ENCODE measurements around the gene NOS2. TPM values are rescaled to one million over a fixed set of nuclear protein-coding genes. Genes with fewer than 3 reads are reported as not detected.

Gene NOS2
- polyA plus RNA-seq, 1 experiment = 0.02 TPM

DNA sequence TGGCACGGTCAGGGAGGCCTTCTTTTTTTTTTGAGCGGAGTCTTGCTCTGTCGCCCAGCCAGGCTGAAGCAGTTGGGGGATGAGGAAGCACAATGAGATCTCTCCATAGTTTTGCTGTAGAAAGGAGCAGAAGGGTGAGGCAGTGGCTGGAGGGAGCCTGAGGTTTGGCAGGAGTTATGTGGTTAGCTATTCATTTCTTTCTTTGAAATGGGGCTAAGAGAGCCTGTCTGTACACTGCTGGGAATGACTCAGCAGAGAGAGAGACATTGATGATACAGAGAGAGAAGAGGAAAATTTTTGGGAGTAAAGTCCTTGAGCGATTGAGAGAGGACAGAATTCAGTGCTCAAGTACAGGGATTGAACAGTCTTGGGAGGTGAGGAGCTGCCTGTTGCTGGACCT is 22.1 kb downstream of the NOS2 start:
- H3K4me3 ChIP-seq (ENCODE audit: low read depth, low read length) = no peak overlapping the region
- peaks cover 4% of the 10 kb centered on the region; the same call in 1 of the 2 replicates for H3K27me3 ChIP-seq (ENCODE audit: control insufficient read depth, insufficient read depth, low read length)
- CTCF ChIA-PET = interaction anchor here (0.6 to 1.6 kb wide), 5 partner anchors 12 to 324 kb away, joined by 3 to 6 read pairs (median 3); no protein-coding TSS in a partner anchor
- POLR2A ChIA-PET = no interaction called here
- DNase-seq (ENCODE audit: low read depth) = no peak
- TF ChIP-seq, protein P1, sequence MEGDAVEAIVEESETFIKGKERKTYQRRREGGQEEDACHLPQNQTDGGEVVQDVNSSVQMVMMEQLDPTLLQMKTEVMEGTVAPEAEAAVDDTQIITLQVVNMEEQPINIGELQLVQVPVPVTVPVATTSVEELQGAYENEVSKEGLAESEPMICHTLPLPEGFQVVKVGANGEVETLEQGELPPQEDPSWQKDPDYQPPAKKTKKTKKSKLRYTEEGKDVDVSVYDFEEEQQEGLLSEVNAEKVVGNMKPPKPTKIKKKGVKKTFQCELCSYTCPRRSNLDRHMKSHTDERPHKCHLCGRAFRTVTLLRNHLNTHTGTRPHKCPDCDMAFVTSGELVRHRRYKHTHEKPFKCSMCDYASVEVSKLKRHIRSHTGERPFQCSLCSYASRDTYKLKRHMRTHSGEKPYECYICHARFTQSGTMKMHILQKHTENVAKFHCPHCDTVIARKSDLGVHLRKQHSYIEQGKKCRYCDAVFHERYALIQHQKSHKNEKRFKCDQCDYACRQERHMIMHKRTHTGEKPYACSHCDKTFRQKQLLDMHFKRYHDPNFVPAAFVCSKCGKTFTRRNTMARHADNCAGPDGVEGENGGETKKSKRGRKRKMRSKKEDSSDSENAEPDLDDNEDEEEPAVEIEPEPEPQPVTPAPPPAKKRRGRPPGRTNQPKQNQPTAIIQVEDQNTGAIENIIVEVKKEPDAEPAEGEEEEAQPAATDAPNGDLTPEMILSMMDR (IDR thresholded peaks at IDR 0.05; ENCODE audit: insufficient read depth, low read depth, low read length) = no peak
- H3K36me3 ChIP-seq (ENCODE audit: control insufficient read depth, insufficient read depth, low read length) = no peaks in the 10 kb centered on the region

DNA sequence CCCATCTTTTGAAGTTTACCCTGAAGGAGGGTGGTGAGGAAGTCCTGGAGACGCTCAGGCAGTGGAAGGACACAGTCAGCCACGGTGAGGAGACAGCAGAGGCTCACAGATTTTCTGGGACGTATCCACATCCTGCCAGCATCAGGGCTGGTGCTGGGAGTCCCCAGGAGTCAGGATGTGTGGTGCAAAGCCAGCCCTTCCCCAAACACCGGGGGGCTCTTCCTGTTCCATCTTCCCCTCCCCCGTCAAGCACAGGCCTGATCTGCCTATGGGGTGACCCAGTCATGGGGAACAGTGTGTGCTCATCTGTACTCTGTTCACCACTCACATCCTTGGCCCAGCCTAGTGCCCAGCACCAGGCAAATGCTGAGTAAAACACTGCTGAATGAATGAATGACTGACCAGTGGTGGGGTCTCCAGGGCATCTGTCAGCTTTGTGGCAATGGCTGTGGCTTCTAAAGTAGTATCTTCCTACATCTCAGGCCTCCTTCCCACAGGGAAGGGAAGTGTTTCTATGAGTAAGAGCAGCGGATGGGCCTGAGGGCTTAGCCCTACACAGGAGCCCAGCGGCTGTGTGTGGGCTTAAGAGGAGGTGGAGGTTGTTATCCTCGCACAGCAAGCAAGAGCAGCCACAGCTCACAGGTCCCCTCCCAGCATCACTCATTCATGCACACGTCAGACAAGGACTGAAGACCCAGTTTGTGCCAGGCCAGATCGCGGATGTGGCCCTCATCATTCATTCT is 23.3 kb downstream of the NOS2 start:
- CTCF ChIA-PET = interaction anchor here (0.6 to 1.6 kb wide), 2 partner anchors 17 to 571 kb away, joined by 4 to 5 read pairs; no protein-coding TSS in a partner anchor
- DNase-seq (ENCODE audit: low read depth) = no peak
- POLR2A ChIA-PET = no interaction called here
- TF ChIP-seq, protein P1 (IDR thresholded peaks at IDR 0.05; ENCODE audit: insufficient read depth, low read depth, low read length) = no peak
- H3K36me3 ChIP-seq (ENCODE audit: control insufficient read depth, insufficient read depth, low read length) = no peaks in the 10 kb centered on the region
- H3K27me3 ChIP-seq (ENCODE audit: control insufficient read depth, insufficient read depth, low read length) = peaks cover 7% of the 10 kb centered on the region; the same call in 1 of the 2 replicates
- no peak overlapping the region for H3K4me3 ChIP-seq (ENCODE audit: low read depth, low read length)

DNA sequence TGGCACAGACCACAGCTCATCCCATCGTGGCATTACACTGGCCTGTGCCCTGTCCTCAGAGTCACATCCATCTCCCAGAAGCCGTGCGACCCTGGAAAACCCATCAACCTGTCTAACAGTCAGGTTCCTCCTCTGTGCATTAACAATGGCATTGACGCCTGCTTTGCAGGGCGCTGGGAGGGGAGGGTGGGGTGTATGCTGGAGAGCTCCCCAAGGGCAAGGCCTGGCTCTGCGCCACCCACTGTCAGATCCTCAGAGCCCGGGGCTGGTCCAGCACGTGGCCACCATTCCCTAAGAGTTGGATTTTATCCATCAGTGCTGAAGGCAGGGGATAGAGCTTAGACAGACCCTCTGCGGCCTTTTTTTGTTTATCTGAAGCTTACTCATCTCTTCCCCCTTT is 28.7 kb downstream of the NOS2 start:
- ChIA-PET POLR2A (no interaction called here), CTCF (interaction anchor here (1.2 to 5.5 kb wide), 2 partner anchors 12 to 108 kb away, joined by 3 to 24 read pairs; no protein-coding TSS in a partner anchor)
- Histone ChIP-seq H3K27me3 (ENCODE audit: control insufficient read depth, insufficient read depth, low read length) (peaks cover 3% of the 10 kb centered on the region; the same call in 1 of the 2 replicates), H3K4me3 (ENCODE audit: low read depth, low read length) (no peak overlapping the region), H3K36me3 (ENCODE audit: control insufficient read depth, insufficient read depth, low read length) (no peaks in the 10 kb centered on the region)
- DNase-seq (ENCODE audit: low read depth) = no peak
- TF ChIP-seq, protein P1 (IDR thresholded peaks at IDR 0.05; ENCODE audit: insufficient read depth, low read depth, low read length) = no peak

DNA sequence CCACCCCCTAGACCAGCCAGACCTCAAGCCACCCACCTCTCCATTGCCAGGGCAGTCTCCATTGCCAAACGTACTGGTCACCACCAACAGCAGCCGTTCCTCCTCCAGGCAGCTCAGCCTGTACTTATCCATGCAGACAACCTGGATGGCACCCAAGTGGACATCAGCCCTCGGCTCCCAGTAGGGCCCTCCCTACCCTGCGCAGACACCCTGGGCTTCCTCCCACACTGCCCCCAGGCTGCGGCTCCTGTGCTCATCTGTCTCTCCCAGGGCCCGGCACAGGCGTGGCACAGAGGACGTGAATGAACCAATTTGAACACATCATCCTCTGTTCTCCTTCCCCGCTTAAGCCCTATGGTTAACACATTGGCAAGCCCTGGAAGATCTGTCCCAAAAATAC is 29.5 kb downstream of the NOS2 start:
- no peak overlapping the region for H3K4me3 ChIP-seq (ENCODE audit: low read depth, low read length)
- POLR2A ChIA-PET = no interaction called here
- no peaks in the 10 kb centered on the region for H3K36me3 ChIP-seq (ENCODE audit: control insufficient read depth, insufficient read depth, low read length)
- TF ChIP-seq, protein P1 (IDR thresholded peaks at IDR 0.05; ENCODE audit: insufficient read depth, low read depth, low read length) = no peak
- DNase-seq (ENCODE audit: low read depth) = no peak
- CTCF ChIA-PET = interaction anchor here (0.8 to 5.5 kb wide), 2 partner anchors 11 to 109 kb away, joined by 3 to 24 read pairs; no protein-coding TSS in a partner anchor
- peaks cover 3% of the 10 kb centered on the region; the same call in 1 of the 2 replicates for H3K27me3 ChIP-seq (ENCODE audit: control insufficient read depth, insufficient read depth, low read length)

DNA sequence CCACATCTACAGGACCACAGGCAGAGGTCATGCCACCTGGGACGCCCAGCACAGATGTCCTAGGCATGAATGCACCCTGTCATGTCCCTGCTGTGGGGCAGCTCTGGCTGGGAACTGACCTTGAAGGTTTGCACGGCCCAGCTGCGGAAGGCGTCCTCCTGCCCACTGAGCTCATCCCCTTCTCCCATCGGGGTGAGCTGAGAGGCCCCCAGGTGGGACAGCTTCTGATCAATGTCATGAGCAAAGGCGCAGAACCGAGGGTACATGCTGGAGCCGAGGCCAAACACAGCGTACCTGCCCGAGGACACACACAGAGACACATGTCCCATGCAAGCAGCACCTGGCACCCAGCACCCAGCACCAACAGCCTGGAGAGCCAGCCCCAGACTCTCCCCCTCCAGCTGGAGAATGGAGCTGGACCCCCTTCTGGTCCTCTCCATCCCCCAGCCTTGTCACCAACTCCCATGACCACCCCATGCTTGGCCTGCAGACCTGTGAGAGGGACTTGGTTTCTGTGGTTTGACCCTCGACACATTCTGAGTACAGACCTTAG is 31.4 kb downstream of the NOS2 start:
- POLR2A ChIA-PET = no interaction called here
- Histone ChIP-seq H3K27me3 (ENCODE audit: control insufficient read depth, insufficient read depth, low read length) (peaks cover 3% of the 10 kb centered on the region), H3K4me3 (ENCODE audit: low read depth, low read length) (no peak overlapping the region), H3K36me3 (ENCODE audit: control insufficient read depth, insufficient read depth, low read length) (no peaks in the 10 kb centered on the region)
- TF ChIP-seq, protein P1 (IDR thresholded peaks at IDR 0.05; ENCODE audit: insufficient read depth, low read depth, low read length) = no peak
- no peak for DNase-seq (ENCODE audit: low read depth)
- CTCF ChIA-PET = interaction anchor here (1.2 to 5.5 kb wide), 4 partner anchors 9 to 111 kb away, joined by 3 to 24 read pairs (median 7); no protein-coding TSS in a partner anchor
